HG03280 (cell line): ENCODE data around the gene KIF14.
A peak's percentile ranks its signal among the peaks of the same experiment; 100 is the strongest.
"Not testable (repeated sequence)": the region's sequence is repeated elsewhere in the genome, so short reads cannot be mapped to it uniquely, and the experiment has no call there.

Experiments used
- ATAC-seq: cut with Tn5 transposase; IDR thresholded peaks from one replicate; pipeline ENCODE4 v1.9.1; 2021; ENCODE audit warnings: mild to moderate bottlenecking, moderate library complexity; ENCODE audit not compliant: unreplicated experiment

KIF14 gene

DNA sequence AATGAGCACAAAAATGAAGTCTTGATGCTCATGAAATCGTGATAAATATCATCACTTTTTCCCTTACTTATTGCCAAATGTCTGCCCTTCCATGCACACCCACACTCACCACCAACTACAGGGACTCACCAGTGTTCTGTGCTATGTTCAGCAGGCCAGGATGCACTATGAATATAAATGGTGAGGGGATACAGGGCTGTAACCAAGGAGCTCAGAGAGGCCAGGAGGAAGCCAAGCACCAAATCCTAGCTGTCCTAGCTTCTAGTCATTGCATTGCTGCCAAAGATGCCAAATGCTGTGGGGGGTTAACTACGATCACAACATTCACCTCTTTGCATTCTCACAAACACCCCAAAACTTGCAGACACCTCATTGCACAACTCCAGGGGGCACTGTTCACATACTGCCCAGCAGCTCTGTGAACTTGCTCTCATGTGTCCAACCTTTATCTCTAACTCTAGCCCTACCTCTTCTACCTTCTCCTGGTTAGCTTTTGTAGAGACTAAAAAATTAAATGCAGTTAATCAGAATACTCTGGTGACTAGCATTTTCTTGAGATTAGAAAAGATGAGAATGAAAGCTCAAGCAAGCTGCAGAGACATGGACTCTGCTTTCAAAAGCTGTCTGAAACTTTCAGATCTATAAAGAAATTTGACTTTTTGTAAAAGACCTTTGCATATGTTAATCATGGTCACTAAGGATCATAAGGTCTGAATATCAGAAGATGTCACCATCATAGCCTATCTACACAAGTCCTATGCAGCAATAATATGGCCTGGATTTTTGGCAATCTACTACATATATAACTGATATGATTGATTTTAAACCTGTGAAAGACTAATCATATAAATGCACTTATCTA, 13.9 kb upstream of the KIF14 start:
- ATAC-seq: no peak

DNA sequence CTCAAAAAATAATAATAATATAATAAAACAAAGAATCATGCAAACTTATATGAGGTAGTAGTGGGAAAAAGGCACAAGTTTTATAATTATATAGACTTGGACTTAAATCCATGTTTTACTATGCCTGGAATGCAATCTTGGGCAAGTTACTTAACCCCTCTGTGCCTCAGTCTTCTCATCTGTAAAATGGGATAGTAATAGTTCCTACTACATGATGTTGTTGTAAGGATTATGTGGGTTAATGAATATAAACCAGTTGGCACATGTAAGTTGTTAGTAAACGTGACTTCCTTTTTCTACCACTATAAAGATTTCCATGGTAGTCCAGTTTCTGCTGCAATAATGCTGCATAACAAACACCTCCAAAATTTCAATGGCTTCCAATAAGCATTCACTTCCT, 10.8 kb upstream of the KIF14 start:
- ATAC-seq: no peak

DNA sequence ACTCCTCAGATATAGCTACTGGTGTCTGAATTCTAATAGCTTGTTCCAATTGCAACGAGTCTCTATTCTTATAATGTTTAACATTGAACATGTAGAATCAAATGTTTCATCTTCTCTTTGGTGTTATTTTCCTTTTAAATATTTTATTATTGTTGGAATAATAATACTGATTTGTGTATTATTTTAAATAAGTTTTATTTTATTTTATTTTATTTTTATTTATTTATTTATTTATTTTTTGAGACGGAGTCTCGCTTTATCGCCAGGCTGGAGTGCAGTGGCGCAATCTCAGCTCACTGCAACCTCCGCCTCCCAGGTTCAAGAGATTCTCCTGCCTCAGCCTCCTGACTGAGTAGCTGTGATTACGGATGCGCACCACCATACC, 10.0 kb upstream of the KIF14 start:
- ATAC-seq: not testable (repeated sequence)

DNA sequence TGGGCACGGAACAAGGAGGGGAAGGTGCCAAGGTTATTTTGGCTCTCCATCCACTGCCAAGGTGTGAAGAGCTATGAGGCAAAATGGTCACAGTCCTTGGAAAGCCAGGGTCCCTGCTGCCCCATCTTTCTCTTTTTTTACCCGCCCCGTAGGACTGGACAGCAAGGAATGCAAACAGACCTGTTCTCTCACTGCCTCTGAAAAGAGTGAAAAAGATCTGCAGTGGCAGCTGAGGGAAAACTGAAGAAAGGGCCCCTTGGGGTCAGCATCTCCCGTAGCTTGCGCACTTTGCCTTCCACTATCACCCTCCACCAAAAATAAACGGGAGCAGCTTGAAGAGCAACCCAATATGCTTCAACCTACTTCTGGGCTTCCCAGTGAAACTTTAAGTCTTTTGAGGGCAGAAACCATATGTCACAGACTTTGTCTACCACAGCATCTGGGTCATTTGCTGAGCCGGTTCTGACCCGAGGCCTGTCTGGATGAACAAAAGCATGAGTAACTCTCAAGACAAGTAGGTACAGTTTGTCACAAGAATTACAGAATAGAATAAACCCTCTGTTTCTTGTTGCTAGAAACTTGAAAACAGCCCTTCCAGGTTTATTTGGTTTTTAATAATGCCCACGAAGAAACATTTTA, 9.4 kb upstream of the KIF14 start:
- no peak for ATAC-seq

DNA sequence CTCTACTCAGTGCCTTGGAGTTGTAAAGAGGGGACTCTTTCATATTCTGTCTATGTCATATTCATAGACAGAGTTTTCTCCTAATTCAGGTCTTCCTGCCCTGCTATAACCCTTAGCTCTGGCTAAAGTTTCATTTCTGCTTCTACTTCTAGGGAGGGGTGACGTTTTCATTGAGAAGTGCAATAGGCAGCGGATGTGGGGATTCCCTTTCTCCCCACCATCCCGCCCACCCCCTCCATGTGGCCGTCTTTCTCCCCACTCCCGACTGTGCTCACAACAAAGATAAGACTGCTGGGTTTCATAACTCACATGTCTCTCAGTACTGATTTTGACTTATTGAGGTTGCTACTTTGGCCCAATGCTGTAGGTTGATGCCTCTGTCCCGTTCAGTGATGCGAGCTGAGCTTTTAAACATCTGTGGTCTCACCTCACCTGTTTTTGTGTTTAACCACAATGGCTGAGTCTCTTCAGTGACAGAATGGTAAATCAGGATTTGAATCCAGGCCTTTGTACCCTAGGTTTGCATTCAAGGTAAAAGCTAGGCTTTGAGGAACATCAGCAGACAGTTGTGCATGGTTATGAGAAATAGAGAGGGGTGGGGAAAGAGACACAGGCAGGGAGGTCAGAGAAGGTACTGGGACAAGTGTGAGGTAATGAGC, 7.8 kb upstream of the KIF14 start:
- peak; percentile 67 for ATAC-seq

DNA sequence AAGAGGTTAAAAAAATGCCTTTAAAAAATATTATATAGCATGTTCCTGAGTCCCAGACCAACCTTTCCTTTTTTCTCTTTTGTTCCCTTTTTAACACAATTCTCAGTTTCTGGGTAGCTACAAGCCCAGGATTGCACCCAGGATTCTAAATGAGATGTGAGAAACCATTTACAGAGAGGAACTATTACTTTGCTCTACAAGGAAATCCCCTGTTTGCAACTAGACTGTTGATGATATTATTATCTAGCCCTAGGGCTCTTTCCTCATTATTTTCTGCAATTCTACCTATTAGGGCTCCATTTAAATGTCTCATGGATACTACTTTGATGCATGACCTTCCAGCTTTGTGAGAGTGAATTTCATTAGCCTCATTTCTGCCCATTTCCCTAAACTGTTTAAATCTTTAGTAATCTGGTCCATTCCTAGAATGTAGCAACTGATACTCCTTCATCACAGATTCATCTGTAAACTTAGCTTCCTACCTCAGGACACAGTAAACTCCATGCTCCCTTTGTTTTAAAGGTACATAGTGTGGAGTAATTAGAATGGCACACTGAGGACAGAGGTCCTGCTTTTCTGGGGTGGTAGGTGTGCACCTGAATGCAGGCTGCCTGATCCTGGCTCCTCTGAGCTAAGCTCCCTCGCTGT, 7.1 kb upstream of the KIF14 start:
- ATAC-seq: no peak

DNA sequence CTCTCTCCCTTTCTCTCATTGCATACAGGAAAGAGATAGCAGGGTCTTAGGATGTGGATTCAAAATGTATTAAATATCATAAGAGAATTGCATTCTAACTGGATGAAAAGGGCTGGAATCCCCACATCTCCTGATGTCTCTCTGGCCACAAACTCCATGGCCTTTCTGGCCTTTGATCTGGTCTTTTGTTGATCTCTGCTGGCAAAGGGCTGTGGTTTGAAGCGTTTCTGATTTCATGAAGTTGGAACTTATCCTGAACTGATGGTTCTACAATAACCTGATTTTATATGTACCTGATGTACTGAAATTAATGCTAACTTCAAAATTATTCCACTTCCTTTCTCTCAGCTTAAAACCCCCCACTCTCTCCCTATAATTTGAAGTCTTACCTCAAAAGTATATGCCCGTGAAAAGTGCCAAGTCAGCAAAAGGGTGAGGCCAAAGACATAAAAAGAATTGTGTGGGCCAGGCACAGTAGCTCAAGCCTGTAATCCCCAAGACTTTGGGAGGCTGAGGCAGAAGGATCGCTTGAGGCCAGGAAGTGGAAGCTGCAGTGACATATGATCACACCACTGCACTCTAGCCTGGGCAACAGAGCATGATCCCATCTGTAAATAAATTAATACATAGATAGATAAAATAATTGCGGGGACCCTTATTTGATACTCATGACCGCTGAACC, 6.4 kb upstream of the KIF14 start:
- ATAC-seq: no peak

DNA sequence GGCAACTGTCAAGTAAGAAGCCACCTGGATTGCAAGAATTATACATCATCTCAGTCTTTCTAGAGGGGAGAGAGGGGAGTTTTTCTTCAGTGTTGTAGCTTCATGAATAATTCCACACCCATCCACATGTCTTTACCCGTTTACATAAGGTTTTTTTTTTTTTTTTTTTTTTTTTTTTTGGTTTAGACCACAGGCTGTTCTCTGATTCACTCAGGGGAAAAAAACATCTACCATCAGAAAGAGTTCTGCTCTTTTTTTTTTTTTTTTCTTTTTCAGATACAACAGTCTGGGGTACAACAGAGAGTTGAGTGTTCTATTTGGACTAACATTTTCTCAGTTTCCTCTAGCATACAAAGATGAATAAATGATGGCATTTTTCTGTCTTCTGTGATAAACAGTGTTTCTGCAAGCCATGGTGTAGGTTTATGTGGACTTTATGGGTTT, 4.9 kb upstream of the KIF14 start:
- ATAC-seq: no peak

DNA sequence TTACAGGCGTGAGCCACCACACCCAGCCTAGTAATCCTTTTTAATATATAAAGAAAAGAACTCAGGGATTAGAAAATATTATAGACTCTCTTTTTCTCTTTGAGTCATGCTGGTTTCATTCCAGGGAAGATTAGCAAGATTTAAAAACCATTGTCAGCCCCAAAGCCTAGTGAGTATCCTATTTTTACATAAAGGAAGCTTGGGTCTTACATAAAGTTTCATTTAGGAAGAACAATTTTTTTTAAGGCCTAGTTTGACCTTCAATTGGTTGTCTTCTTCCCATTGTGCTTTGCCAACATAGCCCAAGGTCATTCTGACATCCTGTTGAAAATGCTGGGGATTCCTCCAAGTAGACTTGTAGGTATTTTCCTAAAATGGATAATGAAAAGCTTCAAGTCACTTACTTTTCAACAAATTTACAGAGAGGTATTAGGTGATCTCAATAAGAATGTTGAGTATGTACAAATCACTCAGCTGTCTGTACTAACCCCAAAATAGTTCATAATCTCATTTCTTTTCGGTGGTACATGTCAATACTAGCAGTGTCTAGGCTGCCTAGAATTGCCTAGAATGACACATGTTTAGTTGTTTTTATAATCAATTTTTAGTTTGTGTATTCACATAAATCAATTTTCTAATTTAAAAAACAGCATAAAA, 4.3 kb upstream of the KIF14 start:
- no peak for ATAC-seq

DNA sequence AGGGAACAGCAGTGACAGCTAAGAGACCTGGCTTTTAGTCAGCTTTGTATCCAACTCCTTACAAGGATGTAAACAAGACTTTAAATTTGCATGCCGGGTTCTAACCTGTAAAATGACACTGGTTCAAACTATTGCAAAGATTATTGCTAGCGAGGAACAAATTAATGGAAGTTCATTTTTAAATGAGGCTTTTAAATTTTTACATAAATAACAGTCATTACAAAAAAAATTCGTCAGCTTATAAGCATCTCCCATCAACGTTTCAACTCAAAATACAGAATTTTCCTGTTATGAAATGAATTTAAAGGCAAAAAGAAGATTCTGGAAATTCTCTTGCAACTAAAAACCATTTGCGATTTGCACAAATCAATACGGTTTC, 668 bp downstream of the KIF14 start:
- no peak for ATAC-seq

DNA sequence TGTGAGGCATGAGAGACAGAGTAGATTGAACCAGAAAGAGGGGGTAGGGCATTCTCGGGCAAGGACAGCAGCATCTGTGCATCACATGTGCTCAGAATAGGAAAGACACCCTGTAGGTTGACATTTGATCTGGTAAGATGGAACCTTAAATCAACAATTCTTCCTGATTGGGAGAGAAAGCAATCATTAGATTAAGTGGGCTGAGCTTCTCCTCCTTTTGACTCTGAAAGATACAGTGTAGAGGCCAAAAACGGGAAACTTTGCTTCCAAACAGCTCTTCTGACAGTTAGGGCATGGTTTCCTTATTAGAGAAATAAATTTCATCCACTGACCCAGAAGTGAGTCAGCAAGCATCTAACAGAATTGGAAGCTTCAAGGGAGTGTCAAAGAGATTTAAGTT, 9.7 kb downstream of the KIF14 start:
- no peak for ATAC-seq

DNA sequence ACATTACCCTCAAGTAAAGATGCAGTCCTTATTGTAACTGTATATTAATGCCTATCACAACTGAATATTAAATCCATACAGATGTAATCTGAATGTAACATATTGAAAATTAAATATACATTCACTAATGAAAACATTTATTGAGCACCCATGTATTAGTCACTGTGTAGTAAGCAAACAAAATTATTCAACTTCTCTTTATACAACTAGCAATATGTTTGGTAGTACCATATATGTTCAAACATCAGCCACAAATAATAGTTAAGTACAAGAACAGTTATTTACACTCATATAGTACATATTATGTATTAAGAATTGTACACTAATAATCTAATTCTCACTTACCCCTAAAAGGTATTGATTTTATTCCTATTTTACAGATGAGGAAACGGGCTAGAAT, 17.9 kb downstream of the KIF14 start:
- ATAC-seq: no peak

DNA sequence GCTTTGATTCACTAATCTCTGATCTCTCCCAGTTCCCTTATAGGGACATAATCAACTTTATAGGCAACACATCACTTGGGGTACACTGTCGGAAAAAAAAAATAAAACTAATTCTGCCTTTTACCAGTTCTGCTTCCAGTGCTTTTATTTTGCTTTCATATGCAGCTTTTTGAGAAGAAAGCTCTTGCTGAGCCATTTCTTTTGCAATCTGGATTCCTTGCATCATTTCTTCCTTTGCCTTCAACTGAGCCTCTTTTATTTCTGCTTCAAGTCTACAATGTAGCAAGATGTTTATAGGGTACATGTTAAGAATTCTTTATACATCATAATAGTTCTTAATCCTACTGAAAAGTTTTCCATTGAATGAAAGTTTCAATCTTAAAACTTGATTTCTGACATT, 30.6 kb downstream of the KIF14 start:
- ATAC-seq: no peak

DNA sequence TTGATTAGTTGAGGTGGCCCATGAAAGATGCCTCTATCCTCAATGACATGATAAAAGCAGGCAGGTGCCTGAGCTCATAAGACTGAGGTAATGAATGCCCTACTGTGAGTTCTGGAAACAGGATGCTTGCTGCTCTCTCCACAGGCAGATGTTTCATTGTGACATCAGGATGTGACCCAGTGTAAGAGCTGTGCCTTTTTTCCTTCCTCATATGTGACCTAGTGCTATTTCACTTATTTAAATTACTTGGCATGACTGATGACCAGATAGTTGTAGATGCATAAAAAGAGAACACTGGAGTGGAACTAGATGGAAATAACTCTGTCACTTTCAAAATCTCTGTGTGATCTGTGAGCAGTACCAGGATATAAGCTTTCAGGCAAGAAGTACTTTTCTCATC, 31.9 kb downstream of the KIF14 start:
- peak; percentile 73 for ATAC-seq

DNA sequence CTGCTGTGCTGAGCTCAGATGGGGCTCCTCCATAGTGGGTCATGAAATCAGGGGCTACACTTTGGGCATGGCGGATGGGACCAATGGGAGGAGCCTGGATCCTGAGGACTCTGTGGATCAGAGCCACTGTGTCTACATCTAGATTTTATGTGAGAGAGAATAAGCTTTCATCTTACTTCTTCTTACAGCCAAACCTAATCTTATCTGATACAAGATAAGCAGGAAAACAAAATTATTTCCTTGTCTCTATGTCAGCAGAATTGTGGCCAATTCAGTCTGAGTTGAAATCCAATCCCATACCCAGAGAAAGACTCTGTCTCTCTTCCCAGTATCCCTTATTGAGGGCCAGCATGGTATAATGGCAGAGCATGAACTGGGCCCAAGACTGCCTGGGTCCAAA, 56.2 kb downstream of the KIF14 start:
- ATAC-seq: no peak

DNA sequence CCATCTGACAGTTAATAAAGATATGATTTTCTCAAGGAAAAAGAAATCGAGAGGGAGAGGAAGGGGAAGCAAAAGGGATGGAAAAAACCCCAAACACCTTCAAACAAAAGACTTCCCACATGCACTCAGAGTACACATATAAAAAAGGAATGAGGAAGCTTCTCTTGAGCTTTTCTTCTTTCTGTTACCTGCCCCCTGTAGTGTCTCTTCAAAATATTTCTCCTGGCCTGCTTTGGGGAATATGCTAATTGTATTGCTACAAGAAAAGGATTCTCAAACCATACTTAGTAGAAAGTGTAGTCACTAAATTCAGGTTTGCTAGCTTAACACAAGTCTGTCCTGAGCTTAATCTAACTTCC, 58.7 kb downstream of the KIF14 start:
- ATAC-seq: peak; percentile 34

DNA sequence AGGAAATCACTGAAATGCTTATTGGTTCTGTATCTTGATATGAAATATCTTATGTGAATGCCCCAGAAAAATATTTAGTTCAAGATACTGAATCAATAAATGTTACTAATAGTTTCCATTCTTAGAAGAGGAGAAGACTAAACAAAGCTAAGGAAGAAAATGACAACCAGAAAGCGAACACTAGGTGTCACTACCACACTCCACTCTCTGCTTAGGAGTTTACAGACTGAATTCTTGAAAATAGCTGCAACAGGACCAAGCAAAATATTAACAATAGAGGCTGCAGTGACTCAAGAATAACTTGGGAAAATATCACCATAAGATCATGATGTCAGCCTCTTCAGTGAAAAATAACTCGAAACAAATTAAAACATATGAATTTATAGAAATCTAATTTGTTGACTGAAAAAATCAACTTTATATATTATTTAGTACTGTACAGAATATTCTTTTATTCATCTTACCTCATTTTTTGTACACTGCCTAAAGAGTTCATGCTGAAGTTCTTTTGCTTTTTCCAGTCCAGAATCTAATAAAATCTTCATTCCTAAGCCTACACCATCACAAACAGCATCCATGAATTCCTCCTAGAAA, 61.6 kb downstream of the KIF14 start:
- no peak for ATAC-seq

DNA sequence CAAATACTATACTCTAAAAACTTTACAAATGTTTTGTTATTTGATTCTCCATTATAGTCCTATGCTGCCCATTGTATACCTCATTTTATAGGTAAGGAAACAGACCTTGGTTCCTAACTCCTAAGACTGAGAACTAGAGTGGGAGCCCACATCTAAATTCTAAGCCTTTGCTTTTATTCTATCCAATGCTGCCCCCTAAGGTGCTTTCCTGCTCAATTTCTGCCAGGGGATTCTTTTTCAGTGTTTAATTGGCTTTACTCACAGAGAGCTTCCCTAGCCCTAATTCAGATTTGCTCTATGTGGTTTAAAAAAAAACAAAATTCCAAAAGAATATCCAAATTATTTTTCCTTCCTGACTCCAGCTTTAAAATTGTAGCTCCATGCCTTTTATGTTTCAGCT, 64.5 kb downstream of the KIF14 start:
- ATAC-seq: no peak

DNA sequence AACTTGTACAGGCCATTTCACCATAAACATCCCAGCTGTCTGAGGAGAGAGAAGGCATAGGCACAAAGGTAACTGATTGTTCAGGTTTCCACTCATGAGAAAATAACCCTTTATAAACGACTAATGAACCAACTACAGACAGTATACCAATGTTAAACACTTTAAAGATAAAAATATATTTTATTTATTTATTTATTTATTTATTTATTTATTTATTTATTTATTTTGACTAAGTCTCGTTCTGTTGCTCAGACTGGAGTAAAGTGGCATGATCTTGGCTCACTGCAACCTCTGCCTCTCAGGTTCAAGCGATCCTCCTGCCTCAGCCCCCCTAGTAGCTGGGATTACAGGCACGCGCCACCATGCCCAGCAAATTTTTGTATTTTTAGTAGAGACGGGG, 67.8 kb downstream of the KIF14 start:
- ATAC-seq: not testable (repeated sequence)

DNA sequence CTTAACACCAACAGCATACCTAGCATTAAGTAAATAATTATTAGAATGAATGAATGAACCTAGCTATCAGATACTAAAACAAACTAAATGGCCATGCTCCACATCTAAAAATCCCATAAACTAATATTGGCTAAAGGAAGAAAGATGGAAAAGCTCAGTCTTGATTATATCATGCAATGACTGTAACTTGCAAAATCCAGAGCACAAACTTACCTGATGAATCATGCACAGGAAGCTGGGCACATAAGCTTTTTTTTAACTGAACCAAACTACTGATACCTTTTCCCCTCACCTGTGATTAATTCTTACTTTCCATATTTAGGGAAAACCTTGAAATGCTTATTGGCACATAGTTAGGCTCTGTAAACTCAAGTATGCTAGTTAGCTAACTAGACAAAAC, 70.2 kb downstream of the KIF14 start:
- ATAC-seq: no peak
